Amniotic epithelial cell (primary cell): ENCODE measurements around the gene CAPN12.
"Not testable (repeated sequence)": the region's sequence is repeated elsewhere in the genome, so short reads cannot be mapped to it uniquely, and the experiment has no call there.

Experiments
- DNase-seq: peaks from one replicate; pipeline ENCODE4 v3.0.0-alpha.2; 2010; ENCODE audit warnings: low read depth

The CAPN12 gene

GRCh38 chr19:38770949-38771275 lies 26.6 kb upstream of the CAPN12 start:
- DNase-seq = not testable (repeated sequence)

- not testable (repeated sequence) for DNase-seq
Observed at GRCh38 chr19:38770228-38770948, 26.1 kb upstream of the CAPN12 start.

GRCh38 chr19:38769635-38770211 lies 25.4 kb upstream of the CAPN12 start:
- DNase-seq = peak; percentile 64

- no peak for DNase-seq
Observed at GRCh38 chr19:38766276-38767047, 22.2 kb upstream of the CAPN12 start.

- no peak for DNase-seq
Observed at GRCh38 chr19:38765214-38765613, 20.9 kb upstream of the CAPN12 start.

- no peak for DNase-seq
Observed at GRCh38 chr19:38763795-38764220, 19.5 kb upstream of the CAPN12 start.

GRCh38 chr19:38761884-38762389 lies 17.7 kb upstream of the CAPN12 start:
- DNase-seq = not testable (repeated sequence)

GRCh38 chr19:38760805-38761517 lies 16.7 kb upstream of the CAPN12 start:
- not testable (repeated sequence) for DNase-seq

- DNase-seq = peak; percentile 39
Observed at GRCh38 chr19:38759590-38760003, 15.3 kb upstream of the CAPN12 start.

- not testable (repeated sequence) for DNase-seq
Observed at GRCh38 chr19:38754196-38754595, 9.9 kb upstream of the CAPN12 start.

- not testable (repeated sequence) for DNase-seq
Observed at GRCh38 chr19:38753783-38754182, 9.5 kb upstream of the CAPN12 start.

- no peak for DNase-seq
Observed at GRCh38 chr19:38745316-38745715, 1.0 kb upstream of the CAPN12 start.

- DNase-seq = no peak
Observed at GRCh38 chr19:38744874-38745273, 600 bp upstream of the CAPN12 start.

GRCh38 chr19:38743394-38744297 lies 628 bp downstream of the CAPN12 start:
- no peak for DNase-seq

- no peak for DNase-seq
Observed at GRCh38 chr19:38742906-38743305, 1.4 kb downstream of the CAPN12 start.

- no peak for DNase-seq
Observed at GRCh38 chr19:38742296-38742695, 2.0 kb downstream of the CAPN12 start.

- DNase-seq = no peak
Observed at GRCh38 chr19:38741670-38742069, 2.6 kb downstream of the CAPN12 start.

GRCh38 chr19:38740932-38741331 lies 3.3 kb downstream of the CAPN12 start:
- DNase-seq = no peak

GRCh38 chr19:38740257-38740592 lies 4.0 kb downstream of the CAPN12 start:
- no peak for DNase-seq

GRCh38 chr19:38739440-38740256 lies 4.6 kb downstream of the CAPN12 start:
- DNase-seq = no peak
